ENCODE measurements around the gene FUT2.
"Not testable (repeated sequence)": the region's sequence is repeated elsewhere in the genome, so short reads cannot be mapped to it uniquely, and the experiment has no call there.

The FUT2 gene
- total RNA-seq, result 0 reads per million in 2 donors

DNA sequence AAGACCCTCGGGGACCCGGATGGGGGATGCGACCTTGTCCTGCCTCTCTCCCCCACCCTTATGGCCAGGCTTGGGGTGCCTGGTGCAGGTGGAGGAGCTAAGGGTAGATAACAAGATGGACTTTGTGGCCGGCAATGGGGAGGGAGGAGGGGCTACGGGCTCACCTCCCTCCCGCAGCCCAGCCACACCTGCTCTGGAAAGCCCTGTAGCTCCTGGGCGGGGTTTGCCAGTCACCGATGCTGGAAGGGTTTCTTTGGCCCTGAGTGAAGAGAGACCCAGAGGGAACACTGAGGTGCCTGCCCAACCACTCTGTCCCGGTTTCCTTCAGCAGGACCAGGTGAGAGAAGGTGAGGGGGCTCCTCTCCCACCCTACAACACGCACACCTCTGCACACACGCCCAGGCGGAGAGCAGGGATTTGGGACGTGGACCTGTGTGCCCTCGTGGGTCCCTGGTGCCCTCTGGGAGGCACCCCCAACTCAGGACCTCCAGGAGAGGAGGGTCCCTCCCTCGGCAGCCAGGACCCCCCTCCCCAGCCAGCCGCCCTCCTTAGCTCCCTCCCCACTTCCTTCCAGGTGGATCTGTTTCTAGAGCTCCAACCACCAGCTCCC lies at the start of gene FUT2:
Gene FUT2 (plus strand): TSS at position 229 of the 610 bp plus-strand sequence. CDS start 6,986 bp downstream, outside the sequence.
- no peak for DNase-seq

GRCh38 chr19:48646001-48646721 lies 49.6 kb upstream of the FUT2 start, which contains the start of gene CA11:
Gene CA11, minus strand, starts transcription at chr19:48646187. Its CDS starts 555 bp downstream, at chr19:48645632.
- DNase-seq, result peak; percentile 92

- DNase-seq, result no peak
Observed at GRCh38 chr19:48646722-48647216, 49.0 kb upstream of the FUT2 start.

GRCh38 chr19:48648134-48648533 lies 47.6 kb upstream of the FUT2 start:
- DNase-seq, result no peak

GRCh38 chr19:48650974-48651682 lies 44.6 kb upstream of the FUT2 start:
- no peak for DNase-seq

DNA sequence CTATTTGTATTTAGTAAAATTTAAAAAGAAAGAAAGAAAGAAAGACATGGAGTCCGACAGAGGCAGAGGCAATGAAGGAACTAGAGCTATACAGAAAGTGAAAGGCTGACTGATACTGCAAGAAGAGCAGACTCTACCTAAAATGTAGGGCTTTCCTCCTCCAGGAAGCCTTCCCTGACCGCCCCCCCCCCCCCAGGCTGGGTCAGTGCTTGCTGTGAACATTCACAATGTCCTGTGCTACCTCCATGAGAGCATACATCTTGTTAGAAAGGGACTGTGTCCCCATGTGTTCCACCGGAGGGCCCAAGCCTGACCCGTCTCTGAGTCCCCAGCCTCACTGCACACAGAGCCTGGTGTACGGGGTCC lies 44.1 kb upstream of the FUT2 start:
- DNase-seq, result no peak

GRCh38 chr19:48654299-48655059 lies 41.3 kb upstream of the FUT2 start:
- no peak for DNase-seq

DNA sequence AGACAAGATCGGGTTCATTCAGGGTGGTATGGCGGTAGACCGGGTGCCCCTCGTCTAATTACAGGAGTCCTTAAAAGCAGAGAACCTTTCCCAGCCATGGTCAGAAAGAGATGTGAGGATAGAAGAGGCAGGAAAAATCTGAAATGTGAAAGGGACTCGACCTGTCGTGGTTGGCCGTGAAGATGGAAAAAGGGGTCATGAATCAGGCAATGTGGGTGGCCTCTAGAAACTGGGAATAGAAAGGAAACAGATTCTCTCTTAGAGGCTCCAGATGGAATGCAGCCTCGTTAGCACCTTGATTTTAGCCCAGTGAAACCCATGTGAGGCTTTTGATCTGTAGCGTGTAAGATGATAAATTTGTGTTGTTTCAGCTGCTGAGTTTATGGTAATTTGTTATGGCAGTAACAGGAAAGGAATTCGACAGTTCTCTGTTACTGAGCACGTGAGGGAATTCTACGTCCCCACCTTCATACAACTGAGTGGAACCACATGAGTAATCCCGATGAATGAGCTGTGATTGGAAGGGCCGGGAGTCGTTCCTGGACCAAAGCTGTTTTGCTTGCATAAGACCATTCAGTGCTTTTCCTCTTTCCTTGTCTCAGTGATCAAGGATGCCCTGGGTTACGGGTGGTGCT lies 38.8 kb upstream of the FUT2 start:
- DNase-seq, result no peak

DNA sequence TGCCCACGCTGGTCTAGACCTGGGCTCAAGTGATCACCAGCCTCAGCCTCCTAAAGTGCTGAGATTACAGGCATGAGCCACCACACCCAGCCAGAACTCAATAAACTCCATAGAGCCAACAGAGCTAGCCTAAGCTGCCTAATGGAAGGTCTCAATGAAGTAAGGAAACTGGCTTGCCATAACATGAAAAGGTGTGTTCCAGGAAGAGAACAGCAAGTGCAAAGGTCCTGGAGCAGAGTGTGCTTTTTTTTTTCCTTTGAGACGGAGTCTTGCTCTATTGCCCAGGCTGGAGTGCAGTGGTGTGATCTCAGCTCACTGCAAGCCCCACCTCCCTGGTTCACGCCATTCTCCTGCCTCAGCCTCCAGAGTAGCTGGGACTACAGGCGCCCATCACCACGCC lies 37.9 kb upstream of the FUT2 start:
- not testable (repeated sequence) for DNase-seq

DNA sequence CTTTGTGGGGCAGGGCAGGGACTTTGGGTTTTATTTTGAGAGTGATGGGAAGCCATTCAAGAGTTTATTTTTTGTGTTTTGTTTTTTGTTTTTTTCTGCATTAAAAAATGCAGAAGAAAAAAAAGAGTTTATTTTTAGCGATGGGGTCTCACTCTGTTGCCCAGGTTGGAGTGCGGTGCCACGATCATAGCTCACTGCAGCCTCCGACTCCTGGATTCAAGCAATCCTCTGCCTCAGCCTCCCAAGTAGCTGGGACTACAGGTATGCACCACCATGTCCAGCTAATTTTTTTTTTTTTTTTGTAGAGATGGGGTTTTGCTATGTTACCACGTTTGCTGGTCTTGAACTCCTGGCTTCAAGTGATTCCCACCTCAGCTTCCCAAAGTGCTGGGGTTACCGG lies 37.3 kb upstream of the FUT2 start:
- no peak for DNase-seq

- no peak for DNase-seq
Observed at GRCh38 chr19:48659768-48660167, 36.0 kb upstream of the FUT2 start.

GRCh38 chr19:48660852-48661710 lies 34.7 kb upstream of the FUT2 start:
- DNase-seq, result peak; percentile 59

- DNase-seq, result no peak
Observed at GRCh38 chr19:48661711-48662090, 34.1 kb upstream of the FUT2 start.

DNA sequence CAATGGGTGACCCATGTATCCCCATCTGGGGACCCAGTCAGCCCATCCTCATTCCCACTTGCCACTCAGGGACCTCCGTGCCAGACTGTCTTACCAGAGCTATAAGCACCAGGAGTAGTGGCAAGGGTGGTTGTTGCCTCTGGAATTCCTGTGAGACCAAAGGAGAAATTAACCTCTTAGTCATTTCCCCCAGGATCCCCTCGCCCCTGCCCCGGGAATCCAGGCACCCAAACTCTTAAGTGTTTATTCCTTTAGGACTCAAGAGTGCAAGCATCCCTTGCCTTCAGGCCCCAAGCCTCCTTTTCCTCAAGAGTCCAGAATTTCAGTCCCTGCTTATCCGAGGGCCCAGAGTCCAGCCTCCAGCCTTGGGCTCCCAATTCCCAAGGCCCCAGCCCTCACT lies 32.1 kb upstream of the FUT2 start:
- DNase-seq, result no peak

DNA sequence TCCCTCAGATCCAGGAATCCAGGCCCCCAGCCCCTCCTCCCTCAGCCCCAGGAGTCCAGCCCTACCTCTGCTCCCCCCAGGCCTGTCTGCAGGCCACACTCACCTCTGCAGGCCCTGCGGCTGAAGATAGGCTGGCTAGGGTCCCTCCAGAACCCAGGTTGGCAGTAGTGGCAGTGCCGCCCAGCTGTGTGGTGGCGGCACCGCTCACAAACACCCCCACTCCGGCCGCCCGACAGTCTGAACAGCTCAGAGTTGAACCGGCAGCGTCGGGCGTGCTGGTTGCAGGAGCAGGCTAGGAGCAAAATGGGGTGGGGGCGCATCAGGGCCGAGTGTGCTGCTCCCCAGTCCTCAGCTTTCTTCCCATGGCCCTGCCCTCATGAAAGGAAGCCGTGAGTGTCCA lies 31.3 kb upstream of the FUT2 start:
- DNase-seq, result no peak

- DNase-seq, result no peak
Observed at GRCh38 chr19:48665786-48666185, 30.0 kb upstream of the FUT2 start.

GRCh38 chr19:48668332-48668731 lies 27.4 kb upstream of the FUT2 start:
- no peak for DNase-seq

DNA sequence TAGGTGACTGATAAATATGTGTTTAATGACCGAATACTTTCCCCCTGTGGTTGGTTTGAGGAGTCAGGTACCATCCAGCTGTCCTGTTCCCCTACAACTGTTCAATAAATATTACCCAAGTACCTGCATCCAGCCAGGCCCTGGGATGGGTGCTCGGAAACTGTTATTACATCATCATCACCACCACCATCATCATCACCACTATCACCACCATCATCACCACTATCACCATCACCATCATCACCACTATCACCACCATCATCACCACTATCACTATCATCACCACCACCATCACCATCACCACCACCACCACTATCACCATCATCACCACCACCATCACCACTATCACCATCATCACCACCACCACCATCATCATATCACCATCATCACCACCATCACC lies 27.0 kb upstream of the FUT2 start:
- DNase-seq, result no peak

GRCh38 chr19:48669903-48670668 lies 25.7 kb upstream of the FUT2 start:
- no peak for DNase-seq

DNA sequence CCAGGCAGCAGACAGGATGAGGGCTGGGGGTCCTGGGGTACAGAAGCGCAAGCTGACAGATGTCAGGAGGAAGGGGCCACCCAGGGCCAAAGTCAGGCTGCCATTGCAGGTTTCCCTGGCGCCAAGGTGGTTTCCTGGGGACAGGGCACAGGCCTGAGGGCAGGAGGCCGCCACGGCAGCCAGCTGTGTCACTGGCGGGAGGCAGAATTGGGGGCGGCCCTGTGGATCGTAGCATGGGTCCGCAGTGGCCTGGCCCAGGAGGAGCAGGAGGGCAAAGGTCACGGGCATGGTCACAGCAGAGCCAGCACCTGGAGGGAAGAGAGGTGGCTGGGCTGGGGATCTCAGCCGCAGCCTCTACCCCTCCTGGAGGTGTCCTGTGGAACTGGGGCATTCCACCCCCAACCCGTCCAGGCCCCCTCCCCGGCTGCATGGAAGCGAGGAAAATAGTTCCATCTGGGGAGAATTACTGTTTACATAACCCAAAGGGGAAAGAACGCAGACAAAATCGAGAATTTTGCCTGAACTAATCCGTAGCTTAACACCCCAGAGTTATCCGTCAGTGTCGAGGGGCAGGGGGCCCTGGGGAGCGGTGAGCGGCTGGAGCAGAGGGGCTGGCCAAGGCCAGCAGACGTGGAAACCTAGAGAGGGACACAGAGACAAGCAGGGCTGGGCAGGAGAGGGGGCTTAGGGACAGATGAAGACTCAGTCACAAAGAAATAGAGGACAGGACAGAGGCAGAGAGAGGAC lies 24.9 kb upstream of the FUT2 start:
- DNase-seq, result no peak

All from T-helper 9 cell (primary cell).